Effector CD8-positive, alpha-beta T cell (primary cell): ENCODE results near the gene PTPRN2.

ENCODE experiments used
- DNase-seq: peaks from one replicate; lab custom pipeline; 2025; lab: John Stamatoyannopoulos, UW

Gene PTPRN2

GRCh38 chr7:157816086-157816485 lies 771.5 kb downstream of the PTPRN2 start:
- DNase-seq: no peak

- DNase-seq: no peak
These were observed 772.0 kb downstream of the PTPRN2 start for GRCh38 chr7:157815706-157816022.

GRCh38 chr7:157814931-157815705 lies 772.5 kb downstream of the PTPRN2 start:
- DNase-seq: no peak

GRCh38 chr7:157813741-157814661 lies 773.6 kb downstream of the PTPRN2 start:
- no peak for DNase-seq

- no peak for DNase-seq
These were observed 774.6 kb downstream of the PTPRN2 start for GRCh38 chr7:157813053-157813452.

- DNase-seq: no peak
These were observed 775.7 kb downstream of the PTPRN2 start for GRCh38 chr7:157811946-157812345.

GRCh38 chr7:157809863-157810851 lies 777.5 kb downstream of the PTPRN2 start:
- DNase-seq: no peak

GRCh38 chr7:157809154-157809862 lies 778.3 kb downstream of the PTPRN2 start:
- DNase-seq: no peak

GRCh38 chr7:157808042-157808441 lies 779.6 kb downstream of the PTPRN2 start:
- no peak for DNase-seq

GRCh38 chr7:157807510-157807909 lies 780.1 kb downstream of the PTPRN2 start:
- no peak for DNase-seq

- DNase-seq: no peak
These were observed 780.9 kb downstream of the PTPRN2 start for GRCh38 chr7:157806711-157807110.

GRCh38 chr7:157805713-157806112 lies 781.9 kb downstream of the PTPRN2 start:
- DNase-seq: no peak

- no peak for DNase-seq
These were observed 783.7 kb downstream of the PTPRN2 start for GRCh38 chr7:157803906-157804305.

- no peak for DNase-seq
These were observed 785.5 kb downstream of the PTPRN2 start for GRCh38 chr7:157801971-157802675.

- no peak for DNase-seq
These were observed 786.5 kb downstream of the PTPRN2 start for GRCh38 chr7:157801113-157801512.

GRCh38 chr7:157800281-157800680 lies 787.3 kb downstream of the PTPRN2 start:
- no peak for DNase-seq

GRCh38 chr7:157799076-157799685 lies 788.4 kb downstream of the PTPRN2 start:
- DNase-seq: no peak

GRCh38 chr7:157797361-157797760 lies 790.3 kb downstream of the PTPRN2 start:
- DNase-seq: no peak

GRCh38 chr7:157796846-157797245 lies 790.8 kb downstream of the PTPRN2 start:
- DNase-seq: no peak

GRCh38 chr7:157795643-157796042 lies 792.0 kb downstream of the PTPRN2 start:
- DNase-seq: no peak
